ENCODE measurements around the gene PTPRF.

Gene PTPRF

GRCh38 chr1:43513471-43514173 lies 17.1 kb upstream of the PTPRF start:
- no peak for DNase-seq

- DNase-seq, result no peak
Measured at GRCh38 chr1:43518935-43519686, 11.6 kb upstream of the PTPRF start.

GRCh38 chr1:43520100-43520778 lies 10.4 kb upstream of the PTPRF start:
- DNase-seq, result no peak

GRCh38 chr1:43521078-43521477 lies 9.6 kb upstream of the PTPRF start:
- DNase-seq, result no peak

- DNase-seq, result no peak
Measured at GRCh38 chr1:43521756-43522155, 8.9 kb upstream of the PTPRF start.

- DNase-seq, result no peak
Measured at GRCh38 chr1:43522431-43522775, 8.3 kb upstream of the PTPRF start.

- no peak for DNase-seq
Measured at GRCh38 chr1:43522776-43523480, 7.8 kb upstream of the PTPRF start.

- DNase-seq, result no peak
Measured at GRCh38 chr1:43524804-43525203, 5.9 kb upstream of the PTPRF start.

- no peak for DNase-seq
Measured at GRCh38 chr1:43526002-43526401, 4.7 kb upstream of the PTPRF start.

GRCh38 chr1:43527111-43527878 lies 3.4 kb upstream of the PTPRF start:
- no peak for DNase-seq

GRCh38 chr1:43529206-43529731 lies 1.4 kb upstream of the PTPRF start:
- DNase-seq, result peak; percentile 73 to 81

- no peak for DNase-seq
Measured at GRCh38 chr1:43531107-43531905, 623 bp downstream of the PTPRF start.

GRCh38 chr1:43531906-43532584 lies 1.4 kb downstream of the PTPRF start:
- DNase-seq, result no peak

GRCh38 chr1:43532716-43533115 lies 2.0 kb downstream of the PTPRF start:
- no peak for DNase-seq

GRCh38 chr1:43533584-43533983 lies 2.9 kb downstream of the PTPRF start:
- DNase-seq, result no peak

GRCh38 chr1:43534256-43534655 lies 3.6 kb downstream of the PTPRF start:
- DNase-seq, result no peak

- no peak for DNase-seq
Measured at GRCh38 chr1:43536196-43536863, 5.6 kb downstream of the PTPRF start.

- DNase-seq, result no peak
Measured at GRCh38 chr1:43536864-43537358, 6.2 kb downstream of the PTPRF start.

- DNase-seq, result no peak
Measured at GRCh38 chr1:43537423-43538142, 6.9 kb downstream of the PTPRF start.

- no peak for DNase-seq
Measured at GRCh38 chr1:43538143-43538487, 7.4 kb downstream of the PTPRF start.
